Nephron progenitor cell (in vitro differentiated cells): ENCODE data around the gene CENPH.
"Not testable (repeated sequence)": the region's sequence is repeated elsewhere in the genome, so short reads cannot be mapped to it uniquely, and the experiment has no call there.

Source experiments
- DNase-seq: peaks from one replicate; pipeline ENCODE4 v3.0.0; 2021
- H3K27ac Mint-ChIP-seq: 2 replicates; pipeline ENCODE4 v1.8.0; 2021; ENCODE audit warnings: mild to moderate bottlenecking, moderate library complexity, mixed read lengths
- H3K27me3 Mint-ChIP-seq: 2 replicates; pipeline ENCODE4 v1.8.0; 2021; ENCODE audit warnings: mild to moderate bottlenecking, low read depth, mixed read lengths; ENCODE audit not compliant: poor library complexity
- H3K36me3 Mint-ChIP-seq: 2 replicates; pipeline ENCODE4 v1.8.0; 2021; ENCODE audit warnings: low read depth, mixed read lengths
- H3K4me1 Mint-ChIP-seq: 2 replicates; pipeline ENCODE4 v1.8.0; 2021; ENCODE audit warnings: mixed read lengths
- H3K4me3 Mint-ChIP-seq: 2 replicates; pipeline ENCODE4 v1.8.0; 2021; ENCODE audit warnings: mild to moderate bottlenecking, moderate library complexity, mixed read lengths
- H3K9me3 Mint-ChIP-seq: 2 replicates; pipeline ENCODE4 v1.8.0; 2021; ENCODE audit warnings: mild to moderate bottlenecking, moderate library complexity, mixed read lengths
- CTCF ChIP-seq: fragments of 200-600 bp; sonication (generic); IDR thresholded peaks from 2 replicates; pipeline ENCODE4 v1.5.0; 2021; ENCODE audit warnings: antibody characterized with exemption

Gene CENPH

GRCh38 chr5:69167493-69167855, 21.9 kb upstream of the CENPH start:
- Mint-ChIP-seq H3K27me3 (peaks cover 6% of the 10 kb centered on the region), H3K4me3 (peak overlapping the region; percentile 96)

DNA sequence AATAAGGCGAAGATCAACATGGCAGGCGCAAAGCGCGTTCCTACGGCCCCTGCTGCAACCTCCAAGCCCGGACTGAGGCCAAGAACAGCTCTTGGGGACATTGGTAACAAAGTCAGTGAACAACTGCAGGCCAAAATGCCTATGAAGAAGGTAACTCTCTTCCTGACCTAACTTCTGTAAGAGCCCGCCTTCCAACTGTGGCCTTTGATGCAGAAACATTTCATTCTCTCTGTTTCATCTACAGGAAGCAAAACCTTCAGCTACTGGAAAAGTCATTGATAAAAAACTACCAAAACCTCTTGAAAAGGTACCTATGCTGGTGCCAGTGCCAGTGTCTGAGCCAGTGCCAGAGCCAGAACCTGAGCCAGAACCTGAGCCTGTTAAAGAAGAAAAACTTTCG, 21.5 kb upstream of the CENPH start:
- DNase-seq: no peak
- Mint-ChIP-seq H3K27ac (peak overlapping the region; percentile 97), H3K4me3 (peak overlapping the region; percentile 96), H3K27me3 (peaks cover 6% of the 10 kb centered on the region), H3K4me1 (peaks cover 40% of the 10 kb centered on the region), H3K36me3 (peaks cover 45% of the 10 kb centered on the region), H3K9me3 (peaks cover 13% of the 10 kb centered on the region)
- no peak for TF ChIP-seq CTCF

More at GRCh38 chr5:69167493-69167855, 21.9 kb upstream of the CENPH start:
- no peak for TF ChIP-seq CTCF
- peaks cover 13% of the 10 kb centered on the region for H3K9me3 Mint-ChIP-seq
- peaks cover 40% of the 10 kb centered on the region for H3K36me3 Mint-ChIP-seq
- DNase-seq: no peak
- H3K4me1 Mint-ChIP-seq: peaks cover 40% of the 10 kb centered on the region
- H3K27ac Mint-ChIP-seq: peak overlapping the region; percentile 97

DNA sequence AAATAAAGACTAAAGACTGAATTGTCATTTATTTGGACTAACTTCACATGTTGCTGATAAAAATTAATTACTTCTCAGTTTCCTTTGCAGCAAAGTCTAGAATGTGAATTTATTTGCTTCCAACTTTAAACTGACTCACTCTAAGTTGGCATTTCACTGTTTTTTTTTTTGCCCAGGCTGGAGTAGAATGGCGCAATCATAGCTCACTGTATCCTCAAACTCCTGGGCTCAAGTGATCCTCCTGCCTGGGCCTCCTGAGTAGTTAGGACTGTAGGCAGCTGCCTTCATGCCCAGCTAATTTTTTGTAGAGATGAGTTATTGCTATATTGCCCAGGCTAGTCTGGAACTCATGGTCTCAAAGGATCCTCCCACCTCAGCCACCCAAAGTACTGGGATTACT, 18.9 kb upstream of the CENPH start:
- peak overlapping the region; percentile 8 for H3K4me3 Mint-ChIP-seq

GRCh38 chr5:69170969-69171368, 18.4 kb upstream of the CENPH start:
- peaks cover 37% of the 10 kb centered on the region for H3K4me1 Mint-ChIP-seq
- no peak overlapping the region for H3K27ac Mint-ChIP-seq
- peaks cover 73% of the 10 kb centered on the region for H3K36me3 Mint-ChIP-seq
- DNase-seq: no peak
- H3K4me3 Mint-ChIP-seq: peak overlapping the region; percentile 8
- H3K27me3 Mint-ChIP-seq: no peaks in the 10 kb centered on the region
- peaks cover 6% of the 10 kb centered on the region for H3K9me3 Mint-ChIP-seq
- TF ChIP-seq CTCF: no peak

More for the DNA sequence above, 18.9 kb upstream of the CENPH start:
- no peak for TF ChIP-seq CTCF
- Mint-ChIP-seq H3K27ac (no peak overlapping the region), H3K27me3 (no peaks in the 10 kb centered on the region), H3K9me3 (peaks cover 10% of the 10 kb centered on the region), H3K4me1 (peaks cover 40% of the 10 kb centered on the region), H3K36me3 (peaks cover 69% of the 10 kb centered on the region)
- no peak for DNase-seq

DNA sequence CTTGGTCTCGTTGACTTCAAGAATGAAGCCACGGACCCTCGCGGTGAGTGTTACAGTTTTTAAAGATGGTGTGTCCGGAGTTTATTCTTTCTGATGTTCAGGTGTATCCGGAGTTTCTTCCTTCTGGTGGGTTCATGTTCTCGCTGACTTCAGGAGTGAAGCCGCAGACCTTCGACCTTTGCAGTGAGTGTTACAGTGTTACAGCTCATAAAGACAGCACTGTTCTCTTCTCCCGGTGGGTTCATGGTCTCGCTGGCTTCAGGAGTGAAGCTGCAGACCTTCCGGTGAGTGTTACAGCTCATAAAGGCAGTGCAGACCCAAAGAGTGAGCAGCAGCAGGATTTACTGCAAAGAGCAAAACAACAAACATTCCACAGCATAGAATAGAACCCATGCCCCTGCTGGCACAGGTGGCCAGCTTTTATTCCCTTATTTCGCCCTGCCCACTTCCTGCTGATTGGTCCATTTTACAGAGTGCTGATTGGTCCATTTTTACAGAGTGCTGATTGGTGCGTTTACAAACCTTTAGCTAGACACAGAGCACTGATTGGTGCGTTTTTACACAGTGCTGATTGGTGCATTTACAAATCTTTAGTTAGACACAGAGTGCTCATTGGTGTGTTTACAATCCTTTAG, 7.6 kb upstream of the CENPH start:
- DNase-seq, H3K27me3 Mint-ChIP-seq, H3K4me3 Mint-ChIP-seq, H3K9me3 Mint-ChIP-seq, H3K4me1 Mint-ChIP-seq, H3K27ac Mint-ChIP-seq: not testable (repeated sequence)
- H3K36me3 Mint-ChIP-seq: peaks cover 16% of the 10 kb centered on the region

DNA sequence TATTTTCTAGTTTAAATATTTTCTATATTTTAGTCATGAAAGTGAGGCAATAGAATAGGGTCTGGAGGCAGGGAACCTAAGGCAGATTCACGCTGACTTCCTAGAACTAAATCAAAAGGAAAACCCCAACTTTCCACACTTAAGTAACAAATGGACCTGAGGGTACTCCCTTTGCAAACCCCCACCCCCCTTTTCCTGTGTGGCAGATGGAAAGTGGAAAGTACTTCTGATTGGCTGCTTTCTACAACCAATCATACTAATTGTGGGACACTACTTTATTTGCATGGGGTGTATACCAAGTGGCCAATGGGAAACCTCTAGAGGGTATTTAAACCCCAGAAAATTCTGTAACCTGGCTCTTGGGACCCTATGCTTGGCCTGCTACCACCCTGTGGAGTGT, 4.8 kb upstream of the CENPH start:
- Mint-ChIP-seq H3K27ac (no peak overlapping the region), H3K4me3 (no peak overlapping the region), H3K9me3 (peaks cover 7% of the 10 kb centered on the region), H3K4me1 (peaks cover 8% of the 10 kb centered on the region), H3K27me3 (no peaks in the 10 kb centered on the region), H3K36me3 (no peaks in the 10 kb centered on the region)
- DNase-seq: no peak
- no peak for TF ChIP-seq CTCF
